ENCODE measurements around the gene NWD2. TPM values are rescaled to one million over a fixed set of nuclear protein-coding genes. Genes with fewer than 3 reads are reported as not detected.

NWD2 gene
- total and polyA plus RNA-seq, 9 of the 15 experiments (the other 6 are each of a cell fraction or from before 2014, with no cell fraction given): not detected

DNA sequence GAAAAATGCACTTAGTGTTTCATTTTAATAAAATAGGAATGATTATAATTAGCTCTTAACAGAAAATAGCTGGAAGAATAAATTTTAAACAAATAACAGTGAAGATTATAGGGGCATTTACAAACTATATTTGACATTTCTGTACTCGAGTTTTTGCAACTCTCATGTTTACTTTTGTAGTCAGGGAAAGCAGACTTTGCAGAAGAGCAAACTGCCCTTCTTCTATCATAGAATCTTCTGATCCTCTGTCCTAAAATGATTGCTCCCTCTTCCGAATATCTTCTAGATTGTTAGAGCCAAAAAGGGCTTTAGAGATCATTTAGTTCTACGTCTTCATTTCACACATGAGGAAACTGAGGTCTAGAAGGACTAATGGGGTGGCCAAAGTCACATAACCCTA lies 222.7 kb downstream of the NWD2 start (continued):
- TF ChIP-seq, protein P1, sequence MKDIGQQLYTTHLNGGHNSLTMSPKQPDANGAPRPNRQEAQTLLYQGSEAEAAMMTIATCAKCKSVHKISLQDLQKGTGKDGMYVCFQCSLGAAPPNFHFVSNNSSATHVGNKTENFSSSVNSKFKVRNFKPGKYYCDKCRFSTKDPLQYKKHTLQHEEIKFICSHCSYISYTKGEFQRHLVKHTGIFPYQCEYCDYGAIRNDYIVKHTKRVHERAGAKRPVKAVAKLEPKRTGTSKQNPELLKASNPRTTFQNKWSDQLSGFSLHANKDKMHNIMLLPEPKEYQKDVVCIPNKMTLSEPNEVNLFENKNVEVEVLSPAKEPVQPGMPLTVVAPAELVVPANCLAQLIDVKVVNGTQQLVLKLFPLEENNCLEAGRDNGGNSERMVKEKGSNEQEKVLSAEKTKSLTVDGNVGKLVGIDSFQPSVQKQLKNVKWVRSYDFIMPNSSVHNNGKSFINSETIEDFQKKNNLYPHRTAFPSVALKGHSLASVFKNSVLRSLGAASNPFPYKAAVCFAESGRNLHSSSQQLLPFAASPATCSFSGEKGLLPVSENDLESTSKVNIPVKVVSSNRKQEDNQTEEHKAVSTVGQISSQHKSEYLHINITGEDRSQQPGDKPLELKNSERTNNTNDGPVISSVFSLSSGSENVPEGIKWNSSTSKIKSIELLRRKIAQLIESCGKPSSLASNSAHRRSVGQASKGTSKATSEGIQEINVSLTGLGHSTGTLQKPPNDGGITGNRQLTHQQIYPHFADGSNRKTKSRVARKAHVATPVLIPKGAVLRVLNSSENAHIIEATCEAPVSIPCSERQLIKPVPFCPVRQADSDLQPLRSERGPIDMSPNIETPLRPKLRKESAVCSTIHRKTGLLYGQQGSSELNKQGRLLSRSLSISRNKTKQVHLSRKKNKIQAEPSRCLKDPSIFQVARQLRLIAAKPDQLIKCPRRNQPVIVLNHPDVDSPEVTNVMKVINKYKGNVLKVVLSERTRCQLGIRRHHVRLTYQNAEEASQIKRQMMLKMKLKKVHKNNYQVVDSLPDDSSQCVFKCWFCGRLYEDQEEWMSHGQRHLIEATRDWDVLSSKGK (CRISPR knock-in tag; IDR thresholded peaks at IDR 0.05): no peak
- TF ChIP-seq GABPB2 (CRISPR knock-in tag; conservative IDR thresholded peaks at IDR 0.05): no peak
- TF ChIP-seq, protein P2, sequence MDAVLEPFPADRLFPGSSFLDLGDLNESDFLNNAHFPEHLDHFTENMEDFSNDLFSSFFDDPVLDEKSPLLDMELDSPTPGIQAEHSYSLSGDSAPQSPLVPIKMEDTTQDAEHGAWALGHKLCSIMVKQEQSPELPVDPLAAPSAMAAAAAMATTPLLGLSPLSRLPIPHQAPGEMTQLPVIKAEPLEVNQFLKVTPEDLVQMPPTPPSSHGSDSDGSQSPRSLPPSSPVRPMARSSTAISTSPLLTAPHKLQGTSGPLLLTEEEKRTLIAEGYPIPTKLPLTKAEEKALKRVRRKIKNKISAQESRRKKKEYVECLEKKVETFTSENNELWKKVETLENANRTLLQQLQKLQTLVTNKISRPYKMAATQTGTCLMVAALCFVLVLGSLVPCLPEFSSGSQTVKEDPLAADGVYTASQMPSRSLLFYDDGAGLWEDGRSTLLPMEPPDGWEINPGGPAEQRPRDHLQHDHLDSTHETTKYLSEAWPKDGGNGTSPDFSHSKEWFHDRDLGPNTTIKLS (IDR thresholded peaks at IDR 0.05; ENCODE audit: borderline replicate concordance, low read depth): no peak
- TF ChIP-seq, protein P3, sequence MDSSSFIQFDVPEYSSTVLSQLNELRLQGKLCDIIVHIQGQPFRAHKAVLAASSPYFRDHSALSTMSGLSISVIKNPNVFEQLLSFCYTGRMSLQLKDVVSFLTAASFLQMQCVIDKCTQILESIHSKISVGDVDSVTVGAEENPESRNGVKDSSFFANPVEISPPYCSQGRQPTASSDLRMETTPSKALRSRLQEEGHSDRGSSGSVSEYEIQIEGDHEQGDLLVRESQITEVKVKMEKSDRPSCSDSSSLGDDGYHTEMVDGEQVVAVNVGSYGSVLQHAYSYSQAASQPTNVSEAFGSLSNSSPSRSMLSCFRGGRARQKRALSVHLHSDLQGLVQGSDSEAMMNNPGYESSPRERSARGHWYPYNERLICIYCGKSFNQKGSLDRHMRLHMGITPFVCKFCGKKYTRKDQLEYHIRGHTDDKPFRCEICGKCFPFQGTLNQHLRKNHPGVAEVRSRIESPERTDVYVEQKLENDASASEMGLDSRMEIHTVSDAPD (CRISPR knock-in tag; IDR thresholded peaks at IDR 0.05): no peak
- TF ChIP-seq BRD9 (IDR thresholded peaks at IDR 0.05; ENCODE audit: low read depth, partially characterized antibody): no peak
- TF ChIP-seq, protein P4, sequence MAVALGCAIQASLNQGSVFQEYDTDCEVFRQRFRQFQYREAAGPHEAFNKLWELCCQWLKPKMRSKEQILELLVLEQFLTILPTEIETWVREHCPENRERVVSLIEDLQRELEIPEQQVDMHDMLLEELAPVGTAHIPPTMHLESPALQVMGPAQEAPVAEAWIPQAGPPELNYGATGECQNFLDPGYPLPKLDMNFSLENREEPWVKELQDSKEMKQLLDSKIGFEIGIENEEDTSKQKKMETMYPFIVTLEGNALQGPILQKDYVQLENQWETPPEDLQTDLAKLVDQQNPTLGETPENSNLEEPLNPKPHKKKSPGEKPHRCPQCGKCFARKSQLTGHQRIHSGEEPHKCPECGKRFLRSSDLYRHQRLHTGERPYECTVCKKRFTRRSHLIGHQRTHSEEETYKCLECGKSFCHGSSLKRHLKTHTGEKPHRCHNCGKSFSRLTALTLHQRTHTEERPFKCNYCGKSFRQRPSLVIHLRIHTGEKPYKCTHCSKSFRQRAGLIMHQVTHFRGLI (CRISPR knock-in tag; IDR thresholded peaks at IDR 0.05): no peak
- no peak for TF ChIP-seq MEF2D (tag; conservative IDR thresholded peaks at IDR 0.05; ENCODE audit: low read depth)
- TF ChIP-seq, protein P5, sequence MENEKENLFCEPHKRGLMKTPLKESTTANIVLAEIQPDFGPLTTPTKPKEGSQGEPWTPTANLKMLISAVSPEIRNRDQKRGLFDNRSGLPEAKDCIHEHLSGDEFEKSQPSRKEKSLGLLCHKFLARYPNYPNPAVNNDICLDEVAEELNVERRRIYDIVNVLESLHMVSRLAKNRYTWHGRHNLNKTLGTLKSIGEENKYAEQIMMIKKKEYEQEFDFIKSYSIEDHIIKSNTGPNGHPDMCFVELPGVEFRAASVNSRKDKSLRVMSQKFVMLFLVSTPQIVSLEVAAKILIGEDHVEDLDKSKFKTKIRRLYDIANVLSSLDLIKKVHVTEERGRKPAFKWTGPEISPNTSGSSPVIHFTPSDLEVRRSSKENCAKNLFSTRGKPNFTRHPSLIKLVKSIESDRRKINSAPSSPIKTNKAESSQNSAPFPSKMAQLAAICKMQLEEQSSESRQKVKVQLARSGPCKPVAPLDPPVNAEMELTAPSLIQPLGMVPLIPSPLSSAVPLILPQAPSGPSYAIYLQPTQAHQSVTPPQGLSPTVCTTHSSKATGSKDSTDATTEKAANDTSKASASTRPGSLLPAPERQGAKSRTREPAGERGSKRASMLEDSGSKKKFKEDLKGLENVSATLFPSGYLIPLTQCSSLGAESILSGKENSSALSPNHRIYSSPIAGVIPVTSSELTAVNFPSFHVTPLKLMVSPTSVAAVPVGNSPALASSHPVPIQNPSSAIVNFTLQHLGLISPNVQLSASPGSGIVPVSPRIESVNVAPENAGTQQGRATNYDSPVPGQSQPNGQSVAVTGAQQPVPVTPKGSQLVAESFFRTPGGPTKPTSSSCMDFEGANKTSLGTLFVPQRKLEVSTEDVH (IDR thresholded peaks at IDR 0.05; ENCODE audit: low read depth, partially characterized antibody): no peak
